LNCAP (cell line): ENCODE results near the gene BTBD17.

Experiments used
- TF ChIP-seq, protein P1 (sequence below): fragments of 450-650 bp; IDR thresholded peaks from 2 replicates; pipeline ENCODE4 v1.5.1; 2017; ENCODE audit warnings: mild to moderate bottlenecking

Gene BTBD17

DNA sequence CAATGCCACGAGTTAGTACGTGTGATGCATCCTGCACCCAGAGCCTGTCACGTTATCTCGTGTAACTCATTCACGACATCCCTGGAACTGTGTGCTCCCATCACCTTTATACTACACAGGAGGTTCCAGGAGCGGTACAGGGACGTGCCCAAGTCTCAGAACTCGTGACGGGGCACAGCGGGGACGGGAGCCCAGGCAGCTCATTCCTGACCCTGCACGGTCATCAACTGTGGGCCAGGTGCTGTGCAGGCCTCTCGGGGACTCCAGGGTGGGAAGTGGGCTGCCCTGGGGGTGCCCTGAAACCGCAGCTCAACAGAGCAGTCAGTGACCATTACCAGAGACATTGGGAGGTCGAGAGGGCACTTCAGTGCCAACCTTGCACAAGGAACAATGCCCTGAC, 46.8 kb downstream of the BTBD17 start:
- TF ChIP-seq, protein P1, sequence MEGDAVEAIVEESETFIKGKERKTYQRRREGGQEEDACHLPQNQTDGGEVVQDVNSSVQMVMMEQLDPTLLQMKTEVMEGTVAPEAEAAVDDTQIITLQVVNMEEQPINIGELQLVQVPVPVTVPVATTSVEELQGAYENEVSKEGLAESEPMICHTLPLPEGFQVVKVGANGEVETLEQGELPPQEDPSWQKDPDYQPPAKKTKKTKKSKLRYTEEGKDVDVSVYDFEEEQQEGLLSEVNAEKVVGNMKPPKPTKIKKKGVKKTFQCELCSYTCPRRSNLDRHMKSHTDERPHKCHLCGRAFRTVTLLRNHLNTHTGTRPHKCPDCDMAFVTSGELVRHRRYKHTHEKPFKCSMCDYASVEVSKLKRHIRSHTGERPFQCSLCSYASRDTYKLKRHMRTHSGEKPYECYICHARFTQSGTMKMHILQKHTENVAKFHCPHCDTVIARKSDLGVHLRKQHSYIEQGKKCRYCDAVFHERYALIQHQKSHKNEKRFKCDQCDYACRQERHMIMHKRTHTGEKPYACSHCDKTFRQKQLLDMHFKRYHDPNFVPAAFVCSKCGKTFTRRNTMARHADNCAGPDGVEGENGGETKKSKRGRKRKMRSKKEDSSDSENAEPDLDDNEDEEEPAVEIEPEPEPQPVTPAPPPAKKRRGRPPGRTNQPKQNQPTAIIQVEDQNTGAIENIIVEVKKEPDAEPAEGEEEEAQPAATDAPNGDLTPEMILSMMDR: no peak

- TF ChIP-seq, protein P1: no peak
These were observed 51.8 kb downstream of the BTBD17 start for GRCh38 chr17:74309902-74310301.

GRCh38 chr17:74307984-74308773, 53.5 kb downstream of the BTBD17 start:
- TF ChIP-seq, protein P1: no peak
